Measurements from ENCODE around the gene UTRN. TPM values are rescaled to one million over a fixed set of nuclear protein-coding genes. Genes with fewer than 3 reads are reported as not detected.

UTRN gene
- total RNA-seq, 2 donors from 2014 or later = 163 to 243 TPM

- Histone ChIP-seq H3K4me1 (ENCODE audit: control insufficient read depth in 1 of 2, low read depth in 2 of 2) (peaks cover 6 to 17% of the 10 kb centered on the region in 2 donors), H3K36me3 (no peaks in the 10 kb centered on the region), H3K9me3 (no peaks in the 10 kb centered on the region), H3K27ac (no peak overlapping the region), H3K27me3 (replicated peaks; ENCODE audit: insufficient read depth) (no peaks in the 10 kb centered on the region), H3K4me3 (no peak overlapping the region)
- DNase-seq (ENCODE audit: low spot score) (no peak), ATAC-seq (ENCODE audit: insufficient number of reproducible peaks, low FRiP score, low read depth) (no peak)
- no peak for TF ChIP-seq CTCF (IDR thresholded peaks at IDR 0.05)
Observed at GRCh38 chr6:144250276-144250675, 34.9 kb upstream of the UTRN start.

GRCh38 chr6:144252259-144252658 lies 32.9 kb upstream of the UTRN start:
- no peaks in the 10 kb centered on the region for H3K27me3 ChIP-seq (replicated peaks; ENCODE audit: insufficient read depth)
- no peaks in the 10 kb centered on the region for H3K9me3 ChIP-seq
- ATAC-seq (ENCODE audit: insufficient number of reproducible peaks, low FRiP score, low read depth) (no peak), DNase-seq (ENCODE audit: low spot score) (no peak)
- H3K36me3 ChIP-seq = no peaks in the 10 kb centered on the region
- H3K27ac ChIP-seq = no peak overlapping the region
- no peak for TF ChIP-seq CTCF (IDR thresholded peaks at IDR 0.05)
- no peak overlapping the region for H3K4me3 ChIP-seq
- H3K4me1 ChIP-seq (ENCODE audit: control insufficient read depth in 1 of 2, low read depth in 2 of 2) = peaks cover 6 to 17% of the 10 kb centered on the region in 2 donors

- H3K9me3 ChIP-seq = no peaks in the 10 kb centered on the region
- H3K27ac ChIP-seq = no peak overlapping the region
- peaks cover 10 to 21% of the 10 kb centered on the region in 2 donors for H3K4me1 ChIP-seq (ENCODE audit: control insufficient read depth in 1 of 2, low read depth in 2 of 2)
- no peaks in the 10 kb centered on the region for H3K36me3 ChIP-seq
- no peak for TF ChIP-seq CTCF (IDR thresholded peaks at IDR 0.05)
- H3K27me3 ChIP-seq (replicated peaks; ENCODE audit: insufficient read depth) = no peaks in the 10 kb centered on the region
- DNase-seq (ENCODE audit: low spot score) (no peak), ATAC-seq (ENCODE audit: insufficient number of reproducible peaks, low FRiP score, low read depth) (no peak)
- no peak overlapping the region for H3K4me3 ChIP-seq
Observed at GRCh38 chr6:144259986-144260385, 25.1 kb upstream of the UTRN start.

GRCh38 chr6:144262470-144263369 lies 22.4 kb upstream of the UTRN start:
- no peaks in the 10 kb centered on the region for H3K36me3 ChIP-seq
- DNase-seq (ENCODE audit: low spot score) (no peak), ATAC-seq (ENCODE audit: insufficient number of reproducible peaks, low FRiP score, low read depth) (no peak)
- H3K4me3 ChIP-seq = no peak overlapping the region
- peaks cover 24 to 37% of the 10 kb centered on the region in 2 donors for H3K4me1 ChIP-seq (ENCODE audit: control insufficient read depth in 1 of 2, low read depth in 2 of 2)
- no peak overlapping the region for H3K27ac ChIP-seq
- no peak for TF ChIP-seq CTCF (IDR thresholded peaks at IDR 0.05)
- no peaks in the 10 kb centered on the region for H3K9me3 ChIP-seq
- no peaks in the 10 kb centered on the region for H3K27me3 ChIP-seq (replicated peaks; ENCODE audit: insufficient read depth)

- no peak for TF ChIP-seq CTCF (IDR thresholded peaks at IDR 0.05)
- Histone ChIP-seq H3K9me3 (no peaks in the 10 kb centered on the region), H3K27ac (peak overlapping the region; percentile 78 to 83), H3K36me3 (no peaks in the 10 kb centered on the region), H3K27me3 (replicated peaks; ENCODE audit: insufficient read depth) (no peaks in the 10 kb centered on the region), H3K4me1 (ENCODE audit: control insufficient read depth in 1 of 2, low read depth in 2 of 2) (peaks cover 24 to 37% of the 10 kb centered on the region in 2 donors), H3K4me3 (no peak overlapping the region)
- DNase-seq (ENCODE audit: low spot score) = no peak
- no peak for ATAC-seq (ENCODE audit: insufficient number of reproducible peaks, low FRiP score, low read depth)
Observed at GRCh38 chr6:144263786-144264185, 21.3 kb upstream of the UTRN start.

Data from thoracic aorta (tissue), 2 donors.